HG03354 (cell line): ENCODE data around the gene UBASH3A.

Experiments used
- ATAC-seq: cut with Tn5 transposase; IDR thresholded peaks from one replicate; pipeline ENCODE4 v1.9.1; 2021; ENCODE audit warnings: mild to moderate bottlenecking; ENCODE audit not compliant: unreplicated experiment, poor library complexity, severe bottlenecking

Gene UBASH3A

DNA sequence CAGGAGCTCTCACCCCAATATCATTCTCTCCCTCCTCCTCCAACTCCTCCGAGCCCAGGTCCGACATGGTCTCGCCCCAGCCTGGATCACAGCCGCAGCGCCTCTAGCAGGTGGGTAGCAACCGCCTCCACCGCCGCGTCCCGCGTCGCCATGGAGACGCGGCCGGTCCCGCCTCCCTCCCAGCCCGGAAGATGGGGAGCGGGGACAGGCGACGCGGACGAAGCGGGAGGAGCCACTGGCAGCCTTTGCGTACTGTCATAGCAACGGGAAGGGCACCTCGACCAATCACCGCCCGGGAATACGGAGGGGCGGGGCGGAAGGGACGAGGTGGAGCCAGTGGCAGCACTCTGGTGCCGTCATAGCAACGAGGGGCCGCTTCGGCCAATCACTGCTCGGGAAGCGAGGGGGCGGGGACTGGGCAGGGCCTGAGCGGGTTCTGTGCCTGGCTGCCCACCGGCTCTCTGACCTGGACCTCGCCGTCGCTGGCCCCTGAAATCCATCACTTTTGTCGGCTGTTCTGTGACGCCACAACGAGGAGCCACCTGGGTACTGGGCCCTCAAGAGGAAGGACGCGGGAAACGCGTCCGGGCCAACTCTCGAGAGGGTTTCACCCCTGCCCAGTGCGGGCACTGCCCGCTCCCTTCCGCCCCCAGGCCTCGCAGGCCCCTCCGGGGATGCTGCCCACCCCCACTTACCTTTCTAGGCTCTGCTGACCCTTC lies 92.6 kb downstream of the UBASH3A start, which contains the start of gene RSPH1:
Gene RSPH1, minus strand, starts transcription at position 105 of the 719 bp plus-strand sequence. Its CDS starts 38 bp downstream, at position 67.
- ATAC-seq, result peak; percentile 96

DNA sequence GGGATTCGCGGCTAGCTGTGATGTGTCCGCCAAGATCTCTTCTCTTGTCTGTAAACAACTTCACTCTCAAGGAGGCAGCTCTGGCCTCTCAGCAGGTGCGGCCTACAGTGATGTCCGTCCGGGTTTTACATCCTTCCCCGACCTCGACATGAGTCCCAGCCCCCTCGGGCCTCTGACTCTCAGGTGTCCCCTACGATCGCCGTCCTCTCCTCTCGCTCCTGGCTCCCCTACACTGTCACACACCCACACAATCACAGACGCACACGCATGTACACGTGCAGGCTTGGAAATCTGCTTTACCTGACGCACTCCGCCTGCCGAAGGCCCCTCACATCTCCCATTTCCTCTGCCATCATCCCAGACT lies 93.1 kb downstream of the UBASH3A start:
- ATAC-seq, result no peak
